ENCODE measurements around the gene GLRA3. TPM values are rescaled to one million over a fixed set of nuclear protein-coding genes. Genes with fewer than 3 reads are reported as not detected.
"Not testable (repeated sequence)": the region's sequence is repeated elsewhere in the genome, so short reads cannot be mapped to it uniquely, and the experiment has no call there.

Gene GLRA3
- polyA plus RNA-seq, 1 donor from 2014 or later, result 0.98 TPM

GRCh38 chr4:174714393-174715211 lies 114.4 kb downstream of the GLRA3 start:
- Mint-ChIP-seq H3K9me3 (no peaks in the 10 kb centered on the region), H3K27ac (no peak overlapping the region), H3K36me3 (peaks cover 3% of the 10 kb centered on the region), H3K4me1 (peaks cover 0 to 1% (median 0%) of the 10 kb centered on the region in 3 donors), H3K4me3 (no peak overlapping the region), H3K27me3 (no peaks in the 10 kb centered on the region)

- Mint-ChIP-seq H3K27me3 (no peaks in the 10 kb centered on the region), H3K4me3 (no peak overlapping the region), H3K4me1 (peaks cover 0 to 1% (median 0%) of the 10 kb centered on the region in 3 donors), H3K9me3 (no peaks in the 10 kb centered on the region), H3K27ac (no peak overlapping the region), H3K36me3 (peaks cover 3% of the 10 kb centered on the region)
These were observed 115.2 kb downstream of the GLRA3 start for GRCh38 chr4:174713821-174714220.

DNA sequence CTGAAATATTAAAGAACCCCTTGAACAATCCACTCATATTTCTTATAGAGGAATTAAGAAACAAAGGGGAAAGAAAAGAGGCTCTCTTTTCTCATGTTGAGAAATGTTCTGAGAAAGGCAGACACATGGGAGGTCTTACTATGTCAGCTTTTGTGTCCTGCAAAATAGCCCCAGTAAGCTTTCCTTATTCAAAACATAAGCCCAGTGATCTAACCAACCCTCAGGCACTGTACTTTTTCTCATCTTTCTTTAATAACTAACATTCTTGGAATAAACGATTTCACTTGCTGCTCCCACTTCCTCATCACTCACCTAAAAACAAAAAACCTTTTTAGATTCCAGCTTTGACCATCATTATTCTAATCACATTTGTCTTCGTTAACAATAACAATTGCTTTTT lies 115.9 kb downstream of the GLRA3 start:
- Mint-ChIP-seq H3K36me3 (peaks cover 3% of the 10 kb centered on the region), H3K4me3 (no peak overlapping the region), H3K4me1 (peaks cover 0 to 1% (median 0%) of the 10 kb centered on the region in 3 donors), H3K9me3 (no peaks in the 10 kb centered on the region), H3K27me3 (no peaks in the 10 kb centered on the region), H3K27ac (no peak overlapping the region)

DNA sequence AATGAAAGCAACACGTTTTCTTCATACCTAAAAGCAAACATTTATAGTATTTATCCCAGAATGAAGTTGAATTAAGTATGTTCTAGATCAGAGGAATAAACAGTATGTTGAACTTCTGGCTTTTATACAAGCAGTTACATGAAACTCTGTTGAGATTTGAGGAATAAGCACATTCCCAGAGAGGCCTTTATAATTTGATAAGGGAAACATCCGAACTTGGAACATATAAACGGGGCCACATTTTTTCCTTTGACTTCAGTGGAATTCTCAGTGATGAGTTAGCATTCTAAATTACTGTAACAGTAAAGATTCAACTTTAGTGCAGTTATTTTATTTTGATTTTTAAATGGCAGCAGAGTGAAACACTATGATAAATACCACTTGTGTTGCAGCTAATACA lies 119.5 kb downstream of the GLRA3 start:
- H3K36me3 Mint-ChIP-seq, result no peaks in the 10 kb centered on the region
- H3K27ac Mint-ChIP-seq, result no peak overlapping the region
- H3K4me3 Mint-ChIP-seq, result no peak overlapping the region
- H3K9me3 Mint-ChIP-seq, result peaks cover 0 to 3% (median 0%) of the 10 kb centered on the region in 3 donors
- no peaks in the 10 kb centered on the region for H3K27me3 Mint-ChIP-seq
- no peaks in the 10 kb centered on the region for H3K4me1 Mint-ChIP-seq

DNA sequence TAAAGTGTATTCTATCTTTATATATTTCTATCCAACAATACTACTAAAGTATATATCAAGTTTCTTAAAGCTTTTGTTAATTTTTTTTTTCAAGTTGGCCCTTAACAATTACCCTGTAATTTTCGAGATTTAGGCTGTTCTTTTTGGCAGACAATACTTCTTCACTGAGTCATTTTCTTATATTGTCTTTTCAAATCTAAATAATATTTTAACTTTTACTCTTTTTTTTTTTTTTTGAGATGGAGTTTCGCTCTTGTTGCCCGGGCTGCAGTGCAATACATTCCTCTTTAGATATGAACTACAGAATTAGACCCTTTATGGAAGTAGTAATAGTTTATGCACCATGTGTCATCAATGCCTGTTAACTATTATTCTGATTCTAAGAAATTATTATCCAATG lies 120.7 kb downstream of the GLRA3 start:
- Mint-ChIP-seq H3K27me3 (no peaks in the 10 kb centered on the region), H3K27ac (no peak overlapping the region), H3K4me3 (no peak overlapping the region), H3K36me3 (no peaks in the 10 kb centered on the region), H3K9me3 (peaks cover 0 to 3% (median 0%) of the 10 kb centered on the region in 3 donors), H3K4me1 (no peaks in the 10 kb centered on the region)

DNA sequence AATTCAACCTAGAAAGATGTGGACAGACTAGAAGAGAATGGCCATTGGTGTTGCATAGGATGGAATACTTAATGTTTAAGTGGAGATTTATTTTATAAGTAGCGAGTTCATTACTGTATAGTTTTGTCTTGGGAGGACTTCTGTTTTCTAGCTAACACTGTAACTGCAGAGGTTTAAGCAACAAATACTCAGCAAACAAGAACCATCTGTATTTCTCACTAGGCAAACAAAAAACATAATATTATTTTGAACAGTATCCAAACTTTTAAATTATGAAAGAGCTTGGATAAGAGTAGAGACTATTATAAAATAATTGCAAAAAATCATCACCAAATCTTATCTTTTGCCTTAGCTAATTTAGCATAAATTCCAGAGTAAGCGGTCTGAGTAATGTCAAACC lies 121.1 kb downstream of the GLRA3 start:
- Mint-ChIP-seq H3K4me1 (no peaks in the 10 kb centered on the region), H3K27me3 (no peaks in the 10 kb centered on the region), H3K9me3 (peaks cover 0 to 3% (median 0%) of the 10 kb centered on the region in 3 donors), H3K36me3 (no peaks in the 10 kb centered on the region), H3K4me3 (no peak overlapping the region), H3K27ac (no peak overlapping the region)

GRCh38 chr4:174707051-174707676 lies 121.9 kb downstream of the GLRA3 start:
- Mint-ChIP-seq H3K4me3 (no peak overlapping the region), H3K27ac (no peak overlapping the region), H3K36me3 (no peaks in the 10 kb centered on the region), H3K9me3 (peaks cover 0 to 3% (median 0%) of the 10 kb centered on the region in 3 donors), H3K27me3 (no peaks in the 10 kb centered on the region), H3K4me1 (no peaks in the 10 kb centered on the region)

DNA sequence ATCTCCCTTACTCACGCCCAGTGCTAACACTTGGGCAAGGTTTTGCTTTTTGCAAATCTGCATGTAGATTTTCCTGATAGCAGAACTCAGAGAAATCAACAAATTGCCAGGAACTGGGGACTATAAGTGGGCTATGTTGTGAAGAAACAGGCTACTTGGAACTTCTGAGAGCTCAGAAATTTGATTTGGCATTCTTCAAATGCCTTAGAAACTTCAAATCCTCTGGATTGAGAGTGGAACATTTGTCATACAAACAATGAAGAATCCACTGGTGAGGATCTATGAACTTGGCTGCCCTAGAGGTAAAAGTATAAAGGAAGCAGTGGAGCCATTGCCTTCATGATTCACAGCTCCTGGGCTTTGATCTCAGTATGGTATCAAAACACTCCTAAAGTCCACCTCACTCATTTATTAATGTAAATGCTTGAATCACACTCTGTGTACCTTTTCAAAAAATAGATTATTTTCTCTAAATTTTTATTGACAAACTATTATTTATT lies 126.0 kb downstream of the GLRA3 start:
- Mint-ChIP-seq H3K27ac (no peak overlapping the region), H3K9me3 (peaks cover 0 to 3% (median 0%) of the 10 kb centered on the region in 3 donors), H3K27me3 (no peaks in the 10 kb centered on the region), H3K4me1 (no peaks in the 10 kb centered on the region), H3K36me3 (no peaks in the 10 kb centered on the region), H3K4me3 (no peak overlapping the region)

DNA sequence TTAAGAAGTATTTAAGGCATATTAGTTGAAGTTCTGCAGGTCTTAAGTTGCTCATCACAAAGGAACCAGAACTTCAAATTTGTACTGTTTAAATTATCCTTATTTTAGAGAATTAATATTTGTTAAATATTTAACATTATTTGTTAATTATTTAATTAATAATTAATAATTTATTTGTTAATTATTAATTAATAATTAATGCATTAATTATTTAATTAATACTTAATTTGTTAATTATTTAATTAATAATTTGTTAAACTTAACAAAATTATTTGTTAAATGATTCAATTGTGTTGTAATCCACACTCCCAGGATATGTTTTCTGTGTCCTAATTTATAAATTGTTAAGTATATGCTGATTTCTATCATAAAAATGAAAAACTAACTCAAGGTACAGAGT lies 129.4 kb downstream of the GLRA3 start:
- no peaks in the 10 kb centered on the region for H3K9me3 Mint-ChIP-seq
- no peaks in the 10 kb centered on the region for H3K36me3 Mint-ChIP-seq
- no peak overlapping the region for H3K27ac Mint-ChIP-seq
- H3K27me3 Mint-ChIP-seq, result no peaks in the 10 kb centered on the region
- no peak overlapping the region for H3K4me3 Mint-ChIP-seq
- H3K4me1 Mint-ChIP-seq, result no peaks in the 10 kb centered on the region

DNA sequence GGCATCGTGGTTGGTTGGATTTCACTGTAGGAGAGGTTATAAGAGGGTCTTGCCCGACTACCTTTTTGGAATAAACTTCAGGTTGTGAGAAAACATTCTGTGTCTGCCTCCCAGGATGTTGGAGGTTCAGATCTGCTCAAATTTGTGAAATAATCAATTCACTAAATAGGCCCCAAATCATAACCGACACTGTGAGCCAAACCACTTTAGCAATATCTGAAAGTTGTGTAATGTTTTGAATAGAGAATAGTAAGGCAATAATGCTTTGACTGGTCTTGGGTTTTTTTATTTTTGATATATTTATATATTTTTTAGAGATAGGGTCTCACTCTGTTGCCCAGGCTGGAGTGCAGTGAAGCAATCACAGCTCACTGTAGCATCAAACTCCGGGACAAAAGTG lies 131.2 kb downstream of the GLRA3 start:
- Mint-ChIP-seq H3K27ac (no peak overlapping the region), H3K27me3 (no peaks in the 10 kb centered on the region), H3K4me3 (no peak overlapping the region), H3K36me3 (no peaks in the 10 kb centered on the region), H3K9me3 (peaks cover 0 to 4% (median 0%) of the 10 kb centered on the region in 3 donors), H3K4me1 (no peaks in the 10 kb centered on the region)

DNA sequence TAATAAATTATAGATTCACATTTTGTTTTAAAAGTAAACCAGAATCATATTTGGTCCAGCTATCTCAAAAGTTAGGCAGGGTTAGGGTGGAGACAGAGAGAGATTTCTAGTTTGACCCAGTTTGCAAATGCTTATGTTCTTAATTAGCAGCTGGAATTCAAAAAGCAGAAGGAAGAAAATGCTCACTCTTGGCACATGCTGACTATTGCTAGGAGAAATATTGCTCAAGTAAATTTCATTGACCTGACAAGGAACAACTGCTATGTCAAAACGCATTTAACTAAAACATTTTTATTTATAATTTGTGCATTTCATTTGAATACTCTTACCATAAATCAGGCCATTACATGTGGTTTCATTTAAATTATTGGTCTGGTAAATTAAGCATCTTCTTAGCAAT lies 131.8 kb downstream of the GLRA3 start:
- no peaks in the 10 kb centered on the region for H3K4me1 Mint-ChIP-seq
- H3K36me3 Mint-ChIP-seq, result no peaks in the 10 kb centered on the region
- H3K4me3 Mint-ChIP-seq, result no peak overlapping the region
- H3K27ac Mint-ChIP-seq, result no peak overlapping the region
- H3K27me3 Mint-ChIP-seq, result no peaks in the 10 kb centered on the region
- H3K9me3 Mint-ChIP-seq, result peaks cover 0 to 4% (median 0%) of the 10 kb centered on the region in 3 donors

DNA sequence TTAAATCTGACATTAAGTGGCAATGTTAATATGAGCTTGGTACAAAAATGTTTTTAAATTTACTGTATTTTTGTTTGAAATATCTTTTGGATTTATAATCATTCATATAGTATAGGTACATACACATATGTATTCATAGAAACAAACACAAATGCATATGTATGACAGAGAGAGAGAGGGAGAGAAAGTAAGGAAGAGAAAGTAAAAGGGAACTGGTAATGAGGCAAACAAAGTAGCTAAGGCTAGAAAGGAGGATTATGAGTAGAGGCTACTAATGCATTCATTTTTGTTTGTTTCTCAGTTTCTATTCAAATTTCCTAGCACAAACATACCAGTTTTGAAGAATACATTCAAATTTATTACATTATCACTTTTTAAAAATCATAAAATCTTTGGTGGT lies 132.4 kb downstream of the GLRA3 start:
- H3K9me3 Mint-ChIP-seq, result peaks cover 0 to 4% (median 0%) of the 10 kb centered on the region in 3 donors
- H3K27me3 Mint-ChIP-seq, result no peaks in the 10 kb centered on the region
- no peak overlapping the region for H3K27ac Mint-ChIP-seq
- no peak overlapping the region for H3K4me3 Mint-ChIP-seq
- no peaks in the 10 kb centered on the region for H3K36me3 Mint-ChIP-seq
- no peaks in the 10 kb centered on the region for H3K4me1 Mint-ChIP-seq

DNA sequence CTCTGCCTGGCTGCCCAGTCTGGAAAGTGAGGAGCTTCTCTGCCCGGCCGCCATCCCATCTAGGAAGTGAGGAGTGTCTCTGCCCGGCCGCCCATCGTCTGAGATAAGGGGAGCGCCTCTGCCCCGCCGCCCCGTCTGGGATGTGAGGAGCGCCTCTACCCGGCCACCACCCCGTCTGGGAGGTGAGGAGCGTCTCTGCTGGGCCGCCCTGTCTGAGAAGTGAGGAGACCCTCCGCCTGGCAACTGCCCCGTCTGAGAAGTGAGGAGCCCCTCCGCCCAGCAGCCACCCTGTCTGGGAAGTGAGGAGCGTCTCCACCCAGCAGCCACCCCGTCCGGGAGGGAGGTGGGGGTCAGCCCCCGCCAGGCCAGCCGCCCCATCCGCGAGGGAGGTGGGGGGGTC lies 137.2 kb downstream of the GLRA3 start:
- H3K36me3 Mint-ChIP-seq, H3K27me3 Mint-ChIP-seq, H3K4me1 Mint-ChIP-seq, H3K27ac Mint-ChIP-seq, H3K4me3 Mint-ChIP-seq: not testable (repeated sequence)
- peaks cover 7 to 11% (median 10%) of the 10 kb centered on the region in 3 donors for H3K9me3 Mint-ChIP-seq

DNA sequence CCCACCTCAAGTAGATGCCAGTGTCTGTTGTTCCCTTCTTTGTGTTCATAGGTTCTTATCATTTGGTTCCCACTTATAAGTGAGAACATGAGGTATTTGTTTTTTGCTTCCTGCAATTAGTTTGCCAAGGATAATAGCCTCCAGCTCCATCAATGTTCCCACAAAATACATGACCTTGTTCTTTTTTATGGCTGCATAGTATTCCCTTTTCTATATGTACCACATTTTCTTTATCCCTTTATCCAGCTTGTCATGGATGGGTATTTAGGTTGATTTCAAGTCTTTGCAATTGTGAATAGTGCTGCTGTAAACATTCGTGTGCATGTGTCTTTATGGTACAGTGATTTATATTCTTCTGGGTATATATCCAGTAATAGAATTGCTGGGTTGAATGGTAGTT lies 138.4 kb downstream of the GLRA3 start:
- no peaks in the 10 kb centered on the region for H3K4me1 Mint-ChIP-seq
- H3K4me3 Mint-ChIP-seq, result no peak overlapping the region
- no peak overlapping the region for H3K27ac Mint-ChIP-seq
- no peaks in the 10 kb centered on the region for H3K27me3 Mint-ChIP-seq
- H3K36me3 Mint-ChIP-seq, result peaks cover 4% of the 10 kb centered on the region
- peaks cover 7 to 11% (median 10%) of the 10 kb centered on the region in 3 donors for H3K9me3 Mint-ChIP-seq

- Mint-ChIP-seq H3K4me1 (no peaks in the 10 kb centered on the region), H3K36me3 (peaks cover 4% of the 10 kb centered on the region), H3K4me3 (no peak overlapping the region), H3K27ac (no peak overlapping the region), H3K27me3 (no peaks in the 10 kb centered on the region), H3K9me3 (peaks cover 7 to 11% (median 10%) of the 10 kb centered on the region in 3 donors)
These were observed 139.4 kb downstream of the GLRA3 start for GRCh38 chr4:174689618-174690017.

GRCh38 chr4:174686826-174687225 lies 142.2 kb downstream of the GLRA3 start:
- Mint-ChIP-seq H3K4me1 (no peaks in the 10 kb centered on the region), H3K36me3 (peaks cover 4% of the 10 kb centered on the region), H3K4me3 (no peak overlapping the region), H3K27me3 (no peaks in the 10 kb centered on the region), H3K9me3 (peaks cover 6 to 11% (median 9%) of the 10 kb centered on the region in 3 donors), H3K27ac (no peak overlapping the region)

Measured in IgD-negative memory B cell (primary cell).